Heart left ventricle (tissue), 13 donors: ENCODE results near the gene TTC16.

ENCODE experiments used
- POLR2A ChIP-seq, 2 donors: fragments of 450-650 bp; IDR thresholded peaks; one replicate each; pipeline ENCODE4 v1.6.1; 2017; ENCODE audit warnings: antibody characterized with exemption in 2 of 2, mild to moderate bottlenecking in 2 of 2, moderate library complexity in 2 of 2
- TF ChIP-seq, protein P1 (sequence below), 12 donors: fragments of 200-600 bp; sonication (generic) in 4 of 12; IDR thresholded peaks; one replicate each; pipeline versions ENCODE4 v1.5.0 to v1.8.0; 2018 to 2022; ENCODE audit warnings: antibody characterized with exemption in 12 of 12, mild to moderate bottlenecking in 5 of 12
- donor health status: ischemic (EF 13 %, LVEDD 7.1; RV severe dilation, severe dysfunction).
- donor health status: DM: no; HTN: yes; CAD: no.
- donor health status: DM: no; HTN: no; CAD: no.
- donor health status: ischemic (EF 25% LVEDD 6.9; RV normal size, moderate dysfunction).
- donor health status: ischemic (EF 25% LVEDD 5.7; RV mildly dilated, moderate dysfunction).
- donor health status: ischemic (EF 35%, LVEDD 5.7; RV mildly dilated, moderate dysfunction).
- donor health status: nonischemic (EF 11% LVEDD 7.7; RV severe dilation, severe dysfunction).
- donor health status: DM: yes; HTN: yes; CAD: no.
- donor health status: PGD.
- donor health status: ischemic (EF 29% LVEDD 5.4; RV normal size, mild dysfunction).
- donor health status: nonischemic (EF 23%, LVEDD 6.1; RV moderate dilation, normal function).

DNA sequence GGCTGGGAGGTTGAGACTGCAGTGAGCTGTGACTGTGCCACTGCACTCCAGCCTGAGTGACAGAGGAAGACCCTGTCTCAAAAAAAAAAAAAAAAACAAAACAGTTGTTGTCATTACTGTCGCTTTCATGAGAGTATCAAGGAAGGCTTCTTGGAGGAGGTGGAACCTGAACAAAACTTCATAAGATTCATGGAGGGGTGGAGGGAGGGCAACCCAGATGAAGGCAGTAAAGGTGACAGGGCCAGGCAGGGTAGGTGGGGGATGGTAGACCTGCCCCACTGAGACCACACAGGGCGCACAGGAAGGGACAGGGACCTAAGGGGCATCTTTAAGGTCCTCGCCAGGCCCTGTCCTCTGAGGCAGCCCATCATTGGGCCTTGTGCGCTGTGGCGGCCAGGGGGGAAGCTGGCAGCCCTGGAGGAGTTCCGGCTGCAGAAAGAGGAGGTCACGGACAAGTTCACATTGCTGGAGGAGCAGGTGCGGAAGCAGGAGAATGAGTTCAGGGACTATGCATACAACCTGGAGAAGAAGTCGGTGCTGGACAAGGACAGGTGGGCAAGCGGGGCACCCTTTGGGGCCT is 5.6 kb upstream of the TTC16 start:
- TF ChIP-seq, protein P1, sequence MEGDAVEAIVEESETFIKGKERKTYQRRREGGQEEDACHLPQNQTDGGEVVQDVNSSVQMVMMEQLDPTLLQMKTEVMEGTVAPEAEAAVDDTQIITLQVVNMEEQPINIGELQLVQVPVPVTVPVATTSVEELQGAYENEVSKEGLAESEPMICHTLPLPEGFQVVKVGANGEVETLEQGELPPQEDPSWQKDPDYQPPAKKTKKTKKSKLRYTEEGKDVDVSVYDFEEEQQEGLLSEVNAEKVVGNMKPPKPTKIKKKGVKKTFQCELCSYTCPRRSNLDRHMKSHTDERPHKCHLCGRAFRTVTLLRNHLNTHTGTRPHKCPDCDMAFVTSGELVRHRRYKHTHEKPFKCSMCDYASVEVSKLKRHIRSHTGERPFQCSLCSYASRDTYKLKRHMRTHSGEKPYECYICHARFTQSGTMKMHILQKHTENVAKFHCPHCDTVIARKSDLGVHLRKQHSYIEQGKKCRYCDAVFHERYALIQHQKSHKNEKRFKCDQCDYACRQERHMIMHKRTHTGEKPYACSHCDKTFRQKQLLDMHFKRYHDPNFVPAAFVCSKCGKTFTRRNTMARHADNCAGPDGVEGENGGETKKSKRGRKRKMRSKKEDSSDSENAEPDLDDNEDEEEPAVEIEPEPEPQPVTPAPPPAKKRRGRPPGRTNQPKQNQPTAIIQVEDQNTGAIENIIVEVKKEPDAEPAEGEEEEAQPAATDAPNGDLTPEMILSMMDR (IDR thresholded peaks at IDR 0.05), result no peak
- no peak for TF ChIP-seq POLR2A (IDR thresholded peaks at IDR 0.05)
